ENCODE results near the gene LENG9. TPM values are rescaled to one million over a fixed set of nuclear protein-coding genes. Genes with fewer than 3 reads are reported as not detected.
"Not testable (repeated sequence)": the region's sequence is repeated elsewhere in the genome, so short reads cannot be mapped to it uniquely, and the experiment has no call there.

The LENG9 gene
- 4.2 and 4.3 TPM in 2 replicates for total RNA-seq (2021)
- percentile 46 among the genes with signal in this experiment for Bru-seq, nascent RNA
- percentile 42 among the genes with signal in this experiment for BruChase-seq, experiment 1, labeled RNA remaining after a 2-hour chase
- percentile 46 among the genes with signal in this experiment for BruChase-seq, experiment 2, labeled RNA remaining after a 6-hour chase
- long read RNA-seq, result 0 reads

GRCh38 chr19:54463531-54464043 is at the start of gene LENG9:
Gene LENG9, minus strand, starts transcription at chr19:54463778. Its CDS starts 252 bp downstream, at chr19:54463526.
- intact Hi-C loops (cut with micrococcal nuclease; ENCODE audit: unreplicated experiment), result no loop called here
- TF ChIP-seq EZH2 (IDR thresholded peaks at IDR 0.05; ENCODE audit: borderline replicate concordance, low read depth, low read length, poor library complexity, severe bottlenecking) (no peak), CTCF (conservative IDR thresholded peaks at IDR 0.05; ENCODE audit: low read depth, low read length) (no peak)
- peaks cover 37% of the 10 kb centered on the region for H3K4me1 ChIP-seq (ENCODE audit: insufficient read depth, low read length, poor library complexity, severe bottlenecking)
- peaks cover 22% of the 10 kb centered on the region for H3K36me3 ChIP-seq (ENCODE audit: insufficient read depth, low read length, poor library complexity, severe bottlenecking)
- no peaks in the 10 kb centered on the region for H3K27me3 ChIP-seq (replicated peaks; ENCODE audit: insufficient read depth, low read depth, low read length, poor library complexity)
- peak within 1 kb of the TSS; percentile 66 for H3K4me3 ChIP-seq (ENCODE audit: low read depth, low read length, poor library complexity, severe bottlenecking)
- no peaks in the 10 kb centered on the region for H3K9me3 ChIP-seq (ENCODE audit: low read depth, low read length, poor library complexity, severe bottlenecking)
- ChIA-PET CTCF (no interaction called here), POLR2A (ENCODE audit: low non-redundant PET) (interaction anchor here (1.0 kb wide), 1 partner anchor 10 kb away, joined by 3 read pairs; the partner anchor contains the start of gene CDC42EP5)
- H3K27ac ChIP-seq (ENCODE audit: low read depth, low read length, poor library complexity, severe bottlenecking), result peak within 1 kb of the TSS; percentile 97
- BruUV-seq (replicated peaks), result no TSS peak
- DNase-seq (ENCODE audit: low spot score), result peak; percentile 99

DNA sequence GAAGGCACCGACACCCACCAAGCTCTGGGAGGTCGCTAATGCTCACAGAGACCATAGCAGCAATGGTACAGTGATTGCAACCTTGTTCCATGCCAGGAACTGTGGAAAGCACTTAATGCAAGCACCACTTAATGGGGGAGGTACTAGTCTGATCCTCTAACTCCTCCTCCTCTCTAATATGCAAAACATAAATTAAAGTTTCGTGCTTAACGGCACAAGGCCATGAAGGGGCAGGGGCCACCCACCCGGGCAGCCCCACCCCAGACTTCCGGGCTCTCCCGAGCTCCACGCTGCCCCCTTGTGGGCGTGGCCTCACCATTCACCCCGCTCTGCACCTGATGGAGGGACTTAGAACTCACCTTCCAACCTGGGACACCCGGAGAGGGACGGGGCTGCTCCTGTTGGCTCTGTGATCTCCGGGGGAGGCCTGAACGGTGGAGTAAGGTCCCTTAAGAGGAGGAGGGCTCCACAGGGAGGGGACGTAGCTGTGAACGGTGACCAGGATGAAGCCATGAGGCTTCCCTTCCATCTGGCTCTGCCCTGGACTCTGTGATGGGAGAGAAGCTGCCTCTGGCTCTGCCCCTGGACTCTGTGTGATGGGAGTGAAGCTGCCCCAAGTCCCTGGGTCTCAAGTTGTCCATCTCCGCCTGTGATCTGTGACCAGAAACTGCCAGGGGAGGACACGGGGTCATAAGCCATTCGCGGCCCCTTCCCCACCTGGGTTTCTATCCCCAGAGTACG is 45.8 kb upstream of the LENG9 start:
- POLR2A ChIA-PET (ENCODE audit: low non-redundant PET); CTCF ChIA-PET; H3K27ac ChIP-seq (ENCODE audit: low read depth, low read length, poor library complexity, severe bottlenecking); H3K36me3 ChIP-seq (ENCODE audit: insufficient read depth, low read length, poor library complexity, severe bottlenecking); intact Hi-C loops (cut with micrococcal nuclease; ENCODE audit: unreplicated experiment); H3K9me3 ChIP-seq (ENCODE audit: low read depth, low read length, poor library complexity, severe bottlenecking); H3K4me3 ChIP-seq (ENCODE audit: low read depth, low read length, poor library complexity, severe bottlenecking); DNase-seq (ENCODE audit: low spot score); BruUV-seq (replicated peaks); H3K4me1 ChIP-seq (ENCODE audit: insufficient read depth, low read length, poor library complexity, severe bottlenecking): not testable (repeated sequence)
- peaks cover 20% of the 10 kb centered on the region for H3K27me3 ChIP-seq (replicated peaks; ENCODE audit: insufficient read depth, low read depth, low read length, poor library complexity)

- H3K9me3 ChIP-seq (ENCODE audit: low read depth, low read length, poor library complexity, severe bottlenecking); H3K4me3 ChIP-seq (ENCODE audit: low read depth, low read length, poor library complexity, severe bottlenecking); POLR2A ChIA-PET (ENCODE audit: low non-redundant PET); H3K4me1 ChIP-seq (ENCODE audit: insufficient read depth, low read length, poor library complexity, severe bottlenecking); H3K27ac ChIP-seq (ENCODE audit: low read depth, low read length, poor library complexity, severe bottlenecking); BruUV-seq (replicated peaks); intact Hi-C loops (cut with micrococcal nuclease; ENCODE audit: unreplicated experiment); H3K36me3 ChIP-seq (ENCODE audit: insufficient read depth, low read length, poor library complexity, severe bottlenecking); CTCF ChIA-PET; DNase-seq (ENCODE audit: low spot score): not testable (repeated sequence)
- H3K27me3 ChIP-seq (replicated peaks; ENCODE audit: insufficient read depth, low read depth, low read length, poor library complexity), result peaks cover 20% of the 10 kb centered on the region
Observed at GRCh38 chr19:54508487-54508886, 44.9 kb upstream of the LENG9 start.

- TF ChIP-seq EZH2 (IDR thresholded peaks at IDR 0.05; ENCODE audit: borderline replicate concordance, low read depth, low read length, poor library complexity, severe bottlenecking) (no peak), CTCF (conservative IDR thresholded peaks at IDR 0.05; ENCODE audit: low read depth, low read length) (no peak)
- no peaks in the 10 kb centered on the region for H3K36me3 ChIP-seq (ENCODE audit: insufficient read depth, low read length, poor library complexity, severe bottlenecking)
- H3K4me1 ChIP-seq (ENCODE audit: insufficient read depth, low read length, poor library complexity, severe bottlenecking), result no peaks in the 10 kb centered on the region
- no peaks in the 10 kb centered on the region for H3K9me3 ChIP-seq (ENCODE audit: low read depth, low read length, poor library complexity, severe bottlenecking)
- no TSS peak for BruUV-seq (replicated peaks)
- H3K4me3 ChIP-seq (ENCODE audit: low read depth, low read length, poor library complexity, severe bottlenecking), result no peak overlapping the region
- ChIA-PET POLR2A (ENCODE audit: low non-redundant PET) (no interaction called here), CTCF (no interaction called here)
- no peak overlapping the region for H3K27ac ChIP-seq (ENCODE audit: low read depth, low read length, poor library complexity, severe bottlenecking)
- H3K27me3 ChIP-seq (replicated peaks; ENCODE audit: insufficient read depth, low read depth, low read length, poor library complexity), result peaks cover 20% of the 10 kb centered on the region
- intact Hi-C loops (cut with micrococcal nuclease; ENCODE audit: unreplicated experiment), result no loop called here
- no peak for DNase-seq (ENCODE audit: low spot score)
Observed at GRCh38 chr19:54507824-54508223, 44.2 kb upstream of the LENG9 start.

- CTCF ChIA-PET; H3K4me3 ChIP-seq (ENCODE audit: low read depth, low read length, poor library complexity, severe bottlenecking); H3K4me1 ChIP-seq (ENCODE audit: insufficient read depth, low read length, poor library complexity, severe bottlenecking); H3K36me3 ChIP-seq (ENCODE audit: insufficient read depth, low read length, poor library complexity, severe bottlenecking); H3K9me3 ChIP-seq (ENCODE audit: low read depth, low read length, poor library complexity, severe bottlenecking); DNase-seq (ENCODE audit: low spot score); POLR2A ChIA-PET (ENCODE audit: low non-redundant PET); H3K27ac ChIP-seq (ENCODE audit: low read depth, low read length, poor library complexity, severe bottlenecking); intact Hi-C loops (cut with micrococcal nuclease; ENCODE audit: unreplicated experiment); BruUV-seq (replicated peaks): not testable (repeated sequence)
- peaks cover 23% of the 10 kb centered on the region for H3K27me3 ChIP-seq (replicated peaks; ENCODE audit: insufficient read depth, low read depth, low read length, poor library complexity)
Observed at GRCh38 chr19:54507038-54507717, 43.6 kb upstream of the LENG9 start.
